Sigmoid colon (tissue), 4 donors: Measurements from ENCODE around the gene PELO.

ENCODE experiments used
- EP300 ChIP-seq, 4 donors: sonication (generic); formaldehyde crosslinking; IDR thresholded peaks; one replicate each; pipeline ENCODE4 v1.6.1; 2017; ENCODE audit warnings: antibody characterized with exemption in 4 of 4
- POLR2A ChIP-seq, 2 donors: fragments of 450-650 bp; IDR thresholded peaks; one replicate each; pipeline ENCODE4 v1.6.1; 2016; ENCODE audit warnings: antibody characterized with exemption in 2 of 2, mild to moderate bottlenecking in 2 of 2, moderate library complexity in 2 of 2
- POLR2AphosphoS5 ChIP-seq, 4 donors: sonication (generic); formaldehyde crosslinking; IDR thresholded peaks; one replicate each; pipeline ENCODE4 v1.6.1; 2017; ENCODE audit warnings: antibody characterized with exemption in 4 of 4

DNA sequence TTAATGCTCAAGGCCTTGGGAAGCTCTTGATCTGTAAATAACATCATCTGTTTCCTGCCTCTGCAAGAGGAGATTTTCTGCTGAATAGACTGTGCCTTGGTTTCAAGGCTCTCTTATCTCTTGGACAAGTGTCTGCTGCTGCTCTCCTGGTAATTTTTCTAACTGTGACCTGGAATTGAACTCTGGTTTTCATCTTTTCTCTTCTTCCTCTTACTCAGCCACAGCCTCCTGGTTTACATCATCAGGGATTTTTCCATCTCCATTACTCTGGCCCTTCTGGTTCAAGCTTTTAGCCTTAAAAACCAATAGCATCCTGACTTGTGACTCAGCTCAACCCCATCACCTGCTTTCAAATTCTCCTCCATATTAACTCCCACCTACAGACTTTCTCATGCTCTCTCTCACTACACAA is 49.6 kb upstream of the PELO start:
- TF ChIP-seq POLR2AphosphoS5 (IDR thresholded peaks at IDR 0.05) (no peak), POLR2A (IDR thresholded peaks at IDR 0.05) (no peak), EP300 (IDR thresholded peaks at IDR 0.05) (no peak)
